ENCODE data around the gene SLC17A5. TPM values are rescaled to one million over a fixed set of nuclear protein-coding genes. Genes with fewer than 3 reads are reported as not detected.

The SLC17A5 gene
- total RNA-seq, 1 donor from 2014 or later = 13.7 TPM

DNA sequence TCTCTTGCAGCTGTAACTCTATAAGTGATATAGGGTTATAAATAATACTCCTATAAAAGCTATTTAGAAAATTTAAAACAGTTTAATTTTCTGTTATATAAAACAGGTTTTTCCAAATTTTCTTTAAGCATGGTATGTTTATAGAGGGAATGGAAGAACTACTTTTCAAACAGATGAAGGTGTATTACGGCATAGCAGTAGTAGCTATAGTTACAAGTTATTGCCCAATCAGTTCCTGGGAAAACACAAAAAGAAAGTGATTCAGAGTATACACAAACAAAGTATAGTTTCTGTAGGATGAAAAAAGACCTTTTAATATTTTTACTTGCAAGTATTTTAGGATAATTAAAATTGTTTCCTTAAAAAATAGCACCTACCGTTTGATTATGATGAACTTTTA lies 9.8 kb downstream of the SLC17A5 start:
- Histone ChIP-seq H3K4me1 (peaks cover 9% of the 10 kb centered on the region), H3K36me3 (no peaks in the 10 kb centered on the region), H3K4me2 (peak overlapping the region; percentile 74), H3K27me3 (no peaks in the 10 kb centered on the region), H3K27ac (no peak overlapping the region), H3K79me2 (ENCODE audit: low read depth) (no peaks in the 10 kb centered on the region), H3F3A (ENCODE audit: low read depth) (peaks cover 3% of the 10 kb centered on the region), H3K9me3 (ENCODE audit: low read depth) (no peaks in the 10 kb centered on the region), H4K20me1 (ENCODE audit: low read depth) (no peaks in the 10 kb centered on the region), H3K4me3 (no peak overlapping the region), H3K9ac (no peak overlapping the region), H2AFZ (replicated peaks) (no peak overlapping the region)
- Mint-ChIP-seq H3K36me3 (peaks cover 10% of the 10 kb centered on the region), H3K9me3 (no peaks in the 10 kb centered on the region), H3K27ac (no peak overlapping the region), H3K27me3 (ENCODE audit: insufficient read depth, low read depth) (no peaks in the 10 kb centered on the region), H3K4me3 (no peak overlapping the region), H3K4me1 (peaks cover 12% of the 10 kb centered on the region)
- no peak for TF ChIP-seq EZH2 (IDR thresholded peaks at IDR 0.05)
- TF ChIP-seq, protein P1, sequence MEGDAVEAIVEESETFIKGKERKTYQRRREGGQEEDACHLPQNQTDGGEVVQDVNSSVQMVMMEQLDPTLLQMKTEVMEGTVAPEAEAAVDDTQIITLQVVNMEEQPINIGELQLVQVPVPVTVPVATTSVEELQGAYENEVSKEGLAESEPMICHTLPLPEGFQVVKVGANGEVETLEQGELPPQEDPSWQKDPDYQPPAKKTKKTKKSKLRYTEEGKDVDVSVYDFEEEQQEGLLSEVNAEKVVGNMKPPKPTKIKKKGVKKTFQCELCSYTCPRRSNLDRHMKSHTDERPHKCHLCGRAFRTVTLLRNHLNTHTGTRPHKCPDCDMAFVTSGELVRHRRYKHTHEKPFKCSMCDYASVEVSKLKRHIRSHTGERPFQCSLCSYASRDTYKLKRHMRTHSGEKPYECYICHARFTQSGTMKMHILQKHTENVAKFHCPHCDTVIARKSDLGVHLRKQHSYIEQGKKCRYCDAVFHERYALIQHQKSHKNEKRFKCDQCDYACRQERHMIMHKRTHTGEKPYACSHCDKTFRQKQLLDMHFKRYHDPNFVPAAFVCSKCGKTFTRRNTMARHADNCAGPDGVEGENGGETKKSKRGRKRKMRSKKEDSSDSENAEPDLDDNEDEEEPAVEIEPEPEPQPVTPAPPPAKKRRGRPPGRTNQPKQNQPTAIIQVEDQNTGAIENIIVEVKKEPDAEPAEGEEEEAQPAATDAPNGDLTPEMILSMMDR (IDR thresholded peaks at IDR 0.05) = no peak
- no peak for TF ChIP-seq EZH2phosphoT487 (IDR thresholded peaks at IDR 0.05)
- DNase-seq (ENCODE audit: low spot score) = no peak

DNA sequence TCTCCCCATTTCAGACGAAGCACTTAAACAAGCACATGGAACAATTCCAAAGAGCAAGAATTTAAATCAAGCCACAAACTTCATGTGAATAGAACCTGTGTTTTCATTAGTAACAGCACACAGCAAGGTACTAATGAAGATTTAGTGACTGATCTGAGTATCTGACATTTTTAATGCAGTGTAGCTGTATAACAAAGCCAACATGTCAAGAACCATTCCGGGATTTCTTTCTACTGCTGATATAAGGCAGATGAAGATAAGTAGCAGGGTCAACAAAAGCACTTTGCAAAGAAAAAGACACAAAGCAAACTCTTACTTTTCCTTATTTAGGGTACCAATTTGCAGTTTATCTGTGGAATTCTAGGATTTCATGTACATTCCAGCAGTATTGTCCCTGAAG lies 11.3 kb downstream of the SLC17A5 start:
- Mint-ChIP-seq H3K36me3 (peaks cover 10% of the 10 kb centered on the region), H3K27ac (no peak overlapping the region), H3K4me3 (no peak overlapping the region), H3K27me3 (ENCODE audit: insufficient read depth, low read depth) (no peaks in the 10 kb centered on the region), H3K9me3 (no peaks in the 10 kb centered on the region), H3K4me1 (peaks cover 12% of the 10 kb centered on the region)
- no peak overlapping the region for H3K9ac ChIP-seq
- no peaks in the 10 kb centered on the region for H3K9me3 ChIP-seq (ENCODE audit: low read depth)
- H3K79me2 ChIP-seq (ENCODE audit: low read depth) = no peaks in the 10 kb centered on the region
- no peak for DNase-seq (ENCODE audit: low spot score)
- H3K4me3 ChIP-seq = no peak overlapping the region
- no peaks in the 10 kb centered on the region for H4K20me1 ChIP-seq (ENCODE audit: low read depth)
- H3K4me1 ChIP-seq = peaks cover 10% of the 10 kb centered on the region
- H3K27me3 ChIP-seq = no peaks in the 10 kb centered on the region
- no peaks in the 10 kb centered on the region for H3K36me3 ChIP-seq
- peaks cover 3% of the 10 kb centered on the region for H3F3A ChIP-seq (ENCODE audit: low read depth)
- TF ChIP-seq EZH2phosphoT487 (IDR thresholded peaks at IDR 0.05) = no peak
- TF ChIP-seq EZH2 (IDR thresholded peaks at IDR 0.05) = no peak
- no peak overlapping the region for H3K27ac ChIP-seq
- H2AFZ ChIP-seq (replicated peaks) = no peak overlapping the region
- no peak overlapping the region for H3K4me2 ChIP-seq

DNA sequence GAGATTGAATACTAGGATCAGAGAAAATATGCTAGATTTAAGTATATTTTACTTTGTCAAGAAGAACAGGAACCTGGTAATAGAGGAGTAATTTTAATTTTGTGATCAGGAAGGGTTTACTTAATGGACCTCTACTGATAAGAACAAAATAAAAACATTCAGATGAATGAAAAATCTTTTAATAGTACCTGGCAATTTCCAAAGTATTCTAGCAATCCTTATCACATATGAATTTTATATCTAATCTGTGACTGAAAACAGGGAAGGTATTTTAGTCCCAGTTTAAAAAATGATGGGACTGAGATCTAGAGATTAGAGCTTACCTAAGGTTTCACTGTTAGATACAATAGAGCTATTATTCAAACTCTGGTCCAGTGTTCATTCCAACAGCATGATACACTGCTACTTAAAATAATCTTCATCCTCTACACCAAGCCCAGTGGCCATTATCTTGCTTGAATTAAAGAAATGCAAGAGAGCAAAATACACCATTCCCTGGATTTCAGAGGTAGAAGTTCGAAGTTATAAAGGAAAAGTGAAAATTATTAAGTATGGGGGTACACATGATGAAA lies 13.5 kb downstream of the SLC17A5 start:
- Mint-ChIP-seq H3K27ac (no peak overlapping the region), H3K4me3 (no peak overlapping the region), H3K9me3 (no peaks in the 10 kb centered on the region), H3K27me3 (ENCODE audit: insufficient read depth, low read depth) (no peaks in the 10 kb centered on the region), H3K36me3 (peaks cover 10% of the 10 kb centered on the region), H3K4me1 (peaks cover 10% of the 10 kb centered on the region)
- H3K4me2 ChIP-seq = no peak overlapping the region
- no peak overlapping the region for H3K9ac ChIP-seq
- no peak overlapping the region for H3K27ac ChIP-seq
- no peaks in the 10 kb centered on the region for H3K9me3 ChIP-seq (ENCODE audit: low read depth)
- no peaks in the 10 kb centered on the region for H3K27me3 ChIP-seq
- peaks cover 3% of the 10 kb centered on the region for H3F3A ChIP-seq (ENCODE audit: low read depth)
- H4K20me1 ChIP-seq (ENCODE audit: low read depth) = no peaks in the 10 kb centered on the region
- no peaks in the 10 kb centered on the region for H3K36me3 ChIP-seq
- DNase-seq (ENCODE audit: low spot score) = no peak
- no peak overlapping the region for H3K4me3 ChIP-seq
- TF ChIP-seq, protein P1 (IDR thresholded peaks at IDR 0.05) = no peak
- TF ChIP-seq EZH2 (IDR thresholded peaks at IDR 0.05) (no peak), EZH2phosphoT487 (IDR thresholded peaks at IDR 0.05) (no peak)
- H3K4me1 ChIP-seq = peaks cover 9% of the 10 kb centered on the region
- no peaks in the 10 kb centered on the region for H3K79me2 ChIP-seq (ENCODE audit: low read depth)
- H2AFZ ChIP-seq (replicated peaks) = no peak overlapping the region

DNA sequence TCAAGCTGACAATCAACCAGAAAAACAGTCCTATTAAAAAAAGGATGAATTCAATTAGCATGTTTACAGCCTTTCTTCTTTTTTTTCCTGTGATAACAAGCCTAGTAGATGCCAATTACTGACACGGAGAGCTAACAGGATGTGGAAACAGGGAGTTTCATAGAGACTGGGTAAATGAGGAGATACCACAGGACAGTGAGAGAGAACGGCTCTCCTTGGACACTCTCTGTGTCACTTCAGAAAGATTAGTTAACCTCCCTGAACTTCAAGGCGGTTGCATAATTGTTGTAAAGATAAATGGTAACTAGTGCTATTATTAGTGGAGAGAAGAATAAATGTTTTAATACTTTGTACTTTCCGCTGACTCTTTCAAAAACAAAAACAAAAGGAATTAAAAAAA lies 14.8 kb downstream of the SLC17A5 start:
- Histone ChIP-seq H3K4me3 (no peak overlapping the region), H3K9me3 (ENCODE audit: low read depth) (no peaks in the 10 kb centered on the region), H3K27ac (no peak overlapping the region), H4K20me1 (ENCODE audit: low read depth) (no peaks in the 10 kb centered on the region), H3K4me2 (no peak overlapping the region), H3K9ac (no peak overlapping the region), H3K79me2 (ENCODE audit: low read depth) (no peaks in the 10 kb centered on the region), H2AFZ (replicated peaks) (no peak overlapping the region), H3F3A (ENCODE audit: low read depth) (peaks cover 3% of the 10 kb centered on the region), H3K27me3 (no peaks in the 10 kb centered on the region), H3K4me1 (peaks cover 5% of the 10 kb centered on the region), H3K36me3 (no peaks in the 10 kb centered on the region)
- H3K9me3 Mint-ChIP-seq = no peaks in the 10 kb centered on the region
- DNase-seq (ENCODE audit: low spot score) = no peak
- TF ChIP-seq, protein P1 (IDR thresholded peaks at IDR 0.05) = no peak
- TF ChIP-seq EZH2phosphoT487 (IDR thresholded peaks at IDR 0.05) (no peak), EZH2 (IDR thresholded peaks at IDR 0.05) (no peak)
- H3K4me3 Mint-ChIP-seq = no peak overlapping the region
- peaks cover 10% of the 10 kb centered on the region for H3K36me3 Mint-ChIP-seq
- no peak overlapping the region for H3K27ac Mint-ChIP-seq
- peaks cover 5% of the 10 kb centered on the region for H3K4me1 Mint-ChIP-seq
- H3K27me3 Mint-ChIP-seq (ENCODE audit: insufficient read depth, low read depth) = no peaks in the 10 kb centered on the region
